Caco-2 (cell line): ENCODE results near the gene SNX20. TPM values are rescaled to one million over a fixed set of nuclear protein-coding genes. Genes with fewer than 3 reads are reported as not detected.

Experiments
- BruUV-seq: library from RNA; stranded (reverse); fragments of 400-500 nt; replicated peaks from 2 replicates; lab custom pipeline; 2021; lab: Mats Ljungman, UMichigan
- CTCF ChIA-PET: fragments of 300-600 bp; sonication (Branson Sonifier 250); formaldehyde crosslinking; loops from one replicate; lab custom pipeline; 2022; ENCODE audit warnings: antibody characterized with exemption; lab: Charles Lee
- POLR2A ChIA-PET: fragments of 300-600 bp; sonication (Branson Sonifier 250); formaldehyde crosslinking; loops from one replicate; lab custom pipeline; 2022; ENCODE audit warnings: antibody characterized with exemption; lab: Charles Lee
- DNase-seq, 2 experiments: peaks; one replicate each; pipeline versions ENCODE4 v3.0.0 to v3.0.0-alpha.2; 2020 to 2022
- H3K27me3 ChIP-seq: replicated peaks from 2 replicates; pipeline ENCODE4 v1.6.0; 2011; ENCODE audit warnings: low read length; ENCODE audit not compliant: control insufficient read depth, insufficient read depth
- H3K36me3 ChIP-seq: 2 replicates; pipeline ENCODE4 v1.5.1; 2011; ENCODE audit warnings: low read length; ENCODE audit not compliant: control insufficient read depth, insufficient read depth
- H3K4me1 ChIP-seq: fragments of 250-450 bp; sonication (Bioruptor Pico); 2 replicates; pipeline ENCODE4 v1.5.1; 2020; ENCODE audit warnings: mild to moderate bottlenecking
- H3K4me3 ChIP-seq: 2 replicates; pipeline ENCODE4 v1.5.1; 2011; ENCODE audit warnings: low read depth, mild to moderate bottlenecking, control low read depth, low read length
- H3K9me3 ChIP-seq: fragments of 250-450 bp; sonication (Bioruptor Pico); 2 replicates; pipeline ENCODE4 v1.5.1; 2020; ENCODE audit warnings: mild to moderate bottlenecking, moderate library complexity
- H3K27ac Mint-ChIP-seq: one replicate; pipeline ENCODE4 v1.8.0; 2022; ENCODE audit warnings: mixed read lengths; ENCODE audit not compliant: unreplicated experiment
- H3K27me3 Mint-ChIP-seq: one replicate; pipeline ENCODE4 v1.8.0; 2022; ENCODE audit warnings: mixed read lengths; ENCODE audit not compliant: insufficient read depth, unreplicated experiment
- H3K36me3 Mint-ChIP-seq: one replicate; pipeline ENCODE4 v1.8.0; 2022; ENCODE audit warnings: mild to moderate bottlenecking, mixed read lengths; ENCODE audit not compliant: insufficient read depth, unreplicated experiment
- H3K4me1 Mint-ChIP-seq: one replicate; pipeline ENCODE4 v1.8.0; 2022; ENCODE audit warnings: low read depth, mixed read lengths; ENCODE audit not compliant: unreplicated experiment
- H3K4me3 Mint-ChIP-seq: one replicate; pipeline ENCODE4 v1.8.0; 2022; ENCODE audit warnings: mild to moderate bottlenecking, moderate library complexity, mixed read lengths; ENCODE audit not compliant: unreplicated experiment
- H3K9me3 Mint-ChIP-seq: one replicate; pipeline ENCODE4 v1.8.0; 2022; ENCODE audit warnings: mixed read lengths; ENCODE audit not compliant: unreplicated experiment
- intact Hi-C: fragments of 100-400 bp; cut with micrococcal nuclease; formaldehyde crosslinking; loops from one replicate; pipeline ENCODE4 v1.10.0; 2022; ENCODE audit not compliant: unreplicated experiment
- total RNA-seq: library from RNA; stranded (reverse); gene quantifications from 2 replicates; pipeline ENCODE4 v1.2.3, GENCODE V29; 2022
- TF ChIP-seq, protein P1 (sequence below), 2 experiments: fragments of 200-600 bp in 1 of 2; IDR thresholded peaks; 1 replicate in 1 of 2; 2 replicates in 1 of 2; pipeline versions ENCODE4 v1.5.1 to v1.8.0; 2011 to 2022; ENCODE audit warnings: antibody characterized with exemption in 1 of 2, control low read depth in 1 of 2, inconsistent platforms in 1 of 2, low read depth in 1 of 2, low read length in 1 of 2, mild to moderate bottlenecking in 1 of 2, moderate library complexity in 1 of 2; ENCODE audit not compliant: insufficient read depth in 1 of 2, severe bottlenecking in 1 of 2, unreplicated experiment in 1 of 2

SNX20 gene
- total RNA-seq, 1 experiment from 2014 or later: not detected

DNA sequence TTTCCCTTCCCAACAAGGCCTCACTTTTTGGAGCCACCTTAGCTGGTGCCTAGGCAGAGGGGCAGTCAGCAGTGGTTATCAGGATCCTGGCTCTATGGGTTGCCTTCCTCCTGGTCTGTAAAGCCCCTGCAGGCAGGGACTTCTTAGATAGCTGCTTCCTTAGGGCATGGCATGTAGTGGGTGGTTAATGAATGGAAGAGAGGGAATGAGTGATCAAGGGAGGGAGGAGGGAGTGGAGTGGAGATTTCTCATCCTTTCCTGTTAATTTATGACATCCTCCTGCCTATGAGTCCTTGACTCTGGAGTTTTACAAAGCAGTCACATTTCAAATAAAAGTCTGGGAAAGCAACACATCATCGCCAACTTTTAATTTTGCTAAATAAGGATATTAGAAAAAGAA lies 40.7 kb downstream of the SNX20 start:
- Histone ChIP-seq H3K4me1 (no peaks in the 10 kb centered on the region), H3K27me3 (no peaks in the 10 kb centered on the region), H3K4me3 (no peak overlapping the region), H3K36me3 (no peaks in the 10 kb centered on the region), H3K9me3 (no peaks in the 10 kb centered on the region)
- Mint-ChIP-seq H3K27ac (no peak overlapping the region), H3K9me3 (no peaks in the 10 kb centered on the region), H3K4me1 (no peaks in the 10 kb centered on the region), H3K36me3 (peaks cover 18% of the 10 kb centered on the region), H3K27me3 (no peaks in the 10 kb centered on the region), H3K4me3 (no peak overlapping the region)
- no peak for DNase-seq
- ChIA-PET CTCF (no interaction called here), POLR2A (no interaction called here)
- BruUV-seq: no TSS peak
- intact Hi-C loops: no loop called here
- TF ChIP-seq, protein P1, sequence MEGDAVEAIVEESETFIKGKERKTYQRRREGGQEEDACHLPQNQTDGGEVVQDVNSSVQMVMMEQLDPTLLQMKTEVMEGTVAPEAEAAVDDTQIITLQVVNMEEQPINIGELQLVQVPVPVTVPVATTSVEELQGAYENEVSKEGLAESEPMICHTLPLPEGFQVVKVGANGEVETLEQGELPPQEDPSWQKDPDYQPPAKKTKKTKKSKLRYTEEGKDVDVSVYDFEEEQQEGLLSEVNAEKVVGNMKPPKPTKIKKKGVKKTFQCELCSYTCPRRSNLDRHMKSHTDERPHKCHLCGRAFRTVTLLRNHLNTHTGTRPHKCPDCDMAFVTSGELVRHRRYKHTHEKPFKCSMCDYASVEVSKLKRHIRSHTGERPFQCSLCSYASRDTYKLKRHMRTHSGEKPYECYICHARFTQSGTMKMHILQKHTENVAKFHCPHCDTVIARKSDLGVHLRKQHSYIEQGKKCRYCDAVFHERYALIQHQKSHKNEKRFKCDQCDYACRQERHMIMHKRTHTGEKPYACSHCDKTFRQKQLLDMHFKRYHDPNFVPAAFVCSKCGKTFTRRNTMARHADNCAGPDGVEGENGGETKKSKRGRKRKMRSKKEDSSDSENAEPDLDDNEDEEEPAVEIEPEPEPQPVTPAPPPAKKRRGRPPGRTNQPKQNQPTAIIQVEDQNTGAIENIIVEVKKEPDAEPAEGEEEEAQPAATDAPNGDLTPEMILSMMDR (IDR thresholded peaks at IDR 0.05; ENCODE audit: insufficient read depth in 1 of 2, low read depth in 1 of 2, low read length in 1 of 2, severe bottlenecking in 1 of 2, unreplicated experiment in 1 of 2): no peak

DNA sequence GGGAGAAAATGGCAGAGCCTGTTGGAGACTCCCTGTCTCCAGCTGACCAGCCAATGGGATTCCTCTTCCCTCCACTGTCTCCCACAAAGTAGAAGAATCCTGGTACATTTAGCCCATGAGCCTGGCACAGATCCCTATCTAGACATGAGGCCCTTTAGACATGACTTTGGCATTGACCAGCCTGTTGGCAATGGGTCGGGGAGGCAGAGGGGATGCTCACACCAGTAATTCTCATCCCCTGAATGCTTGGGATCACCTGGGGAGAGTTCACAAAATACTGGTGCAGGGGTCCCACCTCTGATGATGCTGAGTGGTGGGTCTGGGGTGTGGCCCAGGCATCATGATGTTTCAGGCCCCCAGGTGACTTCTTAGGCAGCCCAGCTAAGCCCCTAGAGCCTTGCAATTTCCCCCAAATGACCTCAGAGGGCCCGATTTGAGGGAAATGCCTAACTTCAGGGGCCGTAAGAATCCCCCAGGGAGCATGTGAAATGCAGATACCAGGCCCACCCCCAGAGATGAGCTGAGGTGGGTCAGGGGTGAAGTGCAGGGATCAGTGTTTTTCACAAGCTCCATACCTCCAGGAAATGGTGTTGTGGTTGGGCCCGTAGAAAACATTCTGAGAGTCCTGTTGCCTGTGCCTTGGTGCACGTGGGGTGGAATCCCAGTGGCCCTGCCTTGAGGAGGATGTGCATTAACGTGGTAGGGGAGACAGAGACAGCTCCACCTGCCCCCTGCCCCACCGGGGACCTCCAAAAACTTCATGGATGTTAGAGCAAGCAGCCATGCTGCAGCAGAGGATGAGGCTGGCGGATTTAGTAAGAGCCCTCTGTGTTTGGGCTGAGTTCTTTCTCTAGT lies 42.1 kb downstream of the SNX20 start:
- Histone ChIP-seq H3K4me1 (no peaks in the 10 kb centered on the region), H3K9me3 (no peaks in the 10 kb centered on the region), H3K36me3 (no peaks in the 10 kb centered on the region), H3K4me3 (no peak overlapping the region), H3K27me3 (no peaks in the 10 kb centered on the region)
- H3K36me3 Mint-ChIP-seq: peaks cover 11% of the 10 kb centered on the region
- no peak overlapping the region for H3K27ac Mint-ChIP-seq
- H3K27me3 Mint-ChIP-seq: no peaks in the 10 kb centered on the region
- ChIA-PET CTCF (no interaction called here), POLR2A (no interaction called here)
- H3K9me3 Mint-ChIP-seq: no peaks in the 10 kb centered on the region
- BruUV-seq: no TSS peak
- no peaks in the 10 kb centered on the region for H3K4me1 Mint-ChIP-seq
- intact Hi-C loops: no loop called here
- TF ChIP-seq, protein P1 (IDR thresholded peaks at IDR 0.05; ENCODE audit: insufficient read depth in 1 of 2, low read depth in 1 of 2, low read length in 1 of 2, severe bottlenecking in 1 of 2, unreplicated experiment in 1 of 2): no peak
- DNase-seq: no peak
- no peak overlapping the region for H3K4me3 Mint-ChIP-seq

DNA sequence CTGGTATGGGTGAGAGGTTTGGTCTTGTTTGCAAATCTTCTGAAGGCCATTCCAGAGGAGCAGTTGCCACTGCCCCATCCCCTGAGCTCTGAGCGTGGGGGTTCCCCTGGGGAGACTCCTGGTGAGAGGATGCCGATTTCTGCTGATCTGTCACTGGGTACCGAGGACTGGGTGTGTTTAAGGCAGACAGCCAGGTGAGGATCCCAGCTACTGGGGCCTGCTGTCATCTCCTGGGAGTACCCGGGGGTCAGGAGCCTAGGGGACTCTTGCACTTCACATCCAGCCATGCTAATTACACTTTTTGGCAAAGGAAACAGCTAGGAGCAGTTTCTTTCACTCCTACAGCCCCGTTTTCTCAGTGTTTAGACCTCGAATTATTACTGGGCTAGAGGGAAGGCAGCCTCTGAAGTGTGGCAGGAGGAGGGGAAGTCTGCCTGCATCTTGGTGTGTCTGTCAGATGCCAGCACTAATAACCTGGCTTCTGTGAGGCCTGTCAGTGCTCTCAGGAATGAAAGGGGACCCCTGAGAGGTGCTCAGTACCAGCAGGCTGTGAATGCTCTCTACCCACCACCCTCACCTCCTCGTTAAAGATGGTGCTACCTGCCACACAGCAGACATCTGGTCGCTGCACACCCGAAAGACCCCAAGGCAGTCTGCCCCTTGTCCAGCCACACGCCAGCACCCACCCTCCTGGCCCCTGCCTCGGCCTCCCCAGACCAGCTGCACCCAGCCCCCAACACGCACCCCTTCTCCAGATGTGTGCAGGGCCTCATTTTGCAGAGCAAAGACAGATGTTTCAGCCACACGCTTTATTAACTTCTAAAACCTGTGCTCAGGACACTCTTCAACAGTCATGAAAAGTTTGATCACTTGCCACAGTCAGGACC lies 43.2 kb downstream of the SNX20 start:
- Mint-ChIP-seq H3K27ac (no peak overlapping the region), H3K36me3 (peaks cover 11% of the 10 kb centered on the region), H3K4me1 (no peaks in the 10 kb centered on the region), H3K27me3 (no peaks in the 10 kb centered on the region), H3K9me3 (no peaks in the 10 kb centered on the region), H3K4me3 (no peak overlapping the region)
- no peak for DNase-seq
- Histone ChIP-seq H3K9me3 (no peaks in the 10 kb centered on the region), H3K36me3 (no peaks in the 10 kb centered on the region), H3K4me3 (no peak overlapping the region), H3K27me3 (no peaks in the 10 kb centered on the region), H3K4me1 (no peaks in the 10 kb centered on the region)
- ChIA-PET POLR2A (no interaction called here), CTCF (no interaction called here)
- no TSS peak for BruUV-seq
- TF ChIP-seq, protein P1 (IDR thresholded peaks at IDR 0.05; ENCODE audit: insufficient read depth in 1 of 2, low read depth in 1 of 2, low read length in 1 of 2, severe bottlenecking in 1 of 2, unreplicated experiment in 1 of 2): no peak
- intact Hi-C loops: no loop called here
